Measurements from ENCODE around the gene LAMTOR2. TPM values are rescaled to one million over a fixed set of nuclear protein-coding genes. Genes with fewer than 3 reads are reported as not detected.

LAMTOR2 gene
- total RNA-seq, 4 donors from 2014 or later = 14.7 to 76.8 (median 41.1) TPM

DNA sequence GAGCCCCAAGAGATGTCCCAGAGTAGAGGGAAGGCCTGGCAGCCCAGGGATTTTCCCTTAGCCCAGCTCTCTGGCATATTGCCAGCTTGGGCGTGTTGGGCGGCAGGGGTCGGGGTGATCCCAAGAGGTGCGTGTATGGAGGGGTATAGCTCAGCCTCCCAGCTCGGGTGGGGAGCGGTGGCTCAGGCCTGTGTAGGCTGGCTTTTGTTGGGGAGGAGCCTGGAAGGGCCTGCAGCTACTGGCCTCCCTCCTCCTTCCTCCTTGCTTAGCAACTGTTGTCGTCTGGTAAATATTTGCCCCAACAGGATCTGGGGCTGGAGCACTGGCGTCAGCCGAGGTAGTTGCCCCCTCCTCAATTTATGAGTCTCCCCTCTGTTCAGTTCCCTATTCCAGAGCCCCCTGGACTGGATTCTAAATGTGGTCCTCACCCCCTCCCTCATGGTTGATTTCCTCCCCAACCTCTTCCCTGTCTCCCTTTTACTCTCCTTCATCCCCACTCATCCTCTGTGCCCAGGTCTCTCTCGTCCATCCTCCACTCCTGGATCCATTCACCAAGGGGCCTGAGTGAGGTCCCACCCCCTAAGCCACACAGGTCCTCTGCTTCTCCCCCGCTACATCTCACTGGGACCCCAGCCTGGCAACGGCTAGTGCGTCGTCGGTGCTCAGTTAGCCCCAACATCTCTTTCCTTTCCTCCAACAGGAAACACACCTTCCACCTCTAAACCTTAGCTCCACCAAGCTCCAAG is 49.7 kb downstream of the LAMTOR2 start:
- Histone ChIP-seq H3K27ac (peak overlapping the region; percentile 95 to 98 (median 97)), H3K36me3 (no peaks in the 10 kb centered on the region), H3K4me1 (peaks cover 45 to 74% of the 10 kb centered on the region in 2 donors), H3K9me3 (no peaks in the 10 kb centered on the region), H3K27me3 (no peaks in the 10 kb centered on the region), H3K4me3 (replicated peaks in 1 of 3) (no peak overlapping the region)
- peak; percentile 70 to 72 for DNase-seq
- WGBS, 2 donors = 24 to 29% methylated on average over 15 of the region's 15 CpGs
- intact Hi-C loops (cut with DNase I) = no loop called here
- TF ChIP-seq POLR2A (IDR thresholded peaks at IDR 0.05) = no peak
- TF ChIP-seq, protein P1, sequence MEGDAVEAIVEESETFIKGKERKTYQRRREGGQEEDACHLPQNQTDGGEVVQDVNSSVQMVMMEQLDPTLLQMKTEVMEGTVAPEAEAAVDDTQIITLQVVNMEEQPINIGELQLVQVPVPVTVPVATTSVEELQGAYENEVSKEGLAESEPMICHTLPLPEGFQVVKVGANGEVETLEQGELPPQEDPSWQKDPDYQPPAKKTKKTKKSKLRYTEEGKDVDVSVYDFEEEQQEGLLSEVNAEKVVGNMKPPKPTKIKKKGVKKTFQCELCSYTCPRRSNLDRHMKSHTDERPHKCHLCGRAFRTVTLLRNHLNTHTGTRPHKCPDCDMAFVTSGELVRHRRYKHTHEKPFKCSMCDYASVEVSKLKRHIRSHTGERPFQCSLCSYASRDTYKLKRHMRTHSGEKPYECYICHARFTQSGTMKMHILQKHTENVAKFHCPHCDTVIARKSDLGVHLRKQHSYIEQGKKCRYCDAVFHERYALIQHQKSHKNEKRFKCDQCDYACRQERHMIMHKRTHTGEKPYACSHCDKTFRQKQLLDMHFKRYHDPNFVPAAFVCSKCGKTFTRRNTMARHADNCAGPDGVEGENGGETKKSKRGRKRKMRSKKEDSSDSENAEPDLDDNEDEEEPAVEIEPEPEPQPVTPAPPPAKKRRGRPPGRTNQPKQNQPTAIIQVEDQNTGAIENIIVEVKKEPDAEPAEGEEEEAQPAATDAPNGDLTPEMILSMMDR (IDR thresholded peaks at IDR 0.05) = no peak

DNA sequence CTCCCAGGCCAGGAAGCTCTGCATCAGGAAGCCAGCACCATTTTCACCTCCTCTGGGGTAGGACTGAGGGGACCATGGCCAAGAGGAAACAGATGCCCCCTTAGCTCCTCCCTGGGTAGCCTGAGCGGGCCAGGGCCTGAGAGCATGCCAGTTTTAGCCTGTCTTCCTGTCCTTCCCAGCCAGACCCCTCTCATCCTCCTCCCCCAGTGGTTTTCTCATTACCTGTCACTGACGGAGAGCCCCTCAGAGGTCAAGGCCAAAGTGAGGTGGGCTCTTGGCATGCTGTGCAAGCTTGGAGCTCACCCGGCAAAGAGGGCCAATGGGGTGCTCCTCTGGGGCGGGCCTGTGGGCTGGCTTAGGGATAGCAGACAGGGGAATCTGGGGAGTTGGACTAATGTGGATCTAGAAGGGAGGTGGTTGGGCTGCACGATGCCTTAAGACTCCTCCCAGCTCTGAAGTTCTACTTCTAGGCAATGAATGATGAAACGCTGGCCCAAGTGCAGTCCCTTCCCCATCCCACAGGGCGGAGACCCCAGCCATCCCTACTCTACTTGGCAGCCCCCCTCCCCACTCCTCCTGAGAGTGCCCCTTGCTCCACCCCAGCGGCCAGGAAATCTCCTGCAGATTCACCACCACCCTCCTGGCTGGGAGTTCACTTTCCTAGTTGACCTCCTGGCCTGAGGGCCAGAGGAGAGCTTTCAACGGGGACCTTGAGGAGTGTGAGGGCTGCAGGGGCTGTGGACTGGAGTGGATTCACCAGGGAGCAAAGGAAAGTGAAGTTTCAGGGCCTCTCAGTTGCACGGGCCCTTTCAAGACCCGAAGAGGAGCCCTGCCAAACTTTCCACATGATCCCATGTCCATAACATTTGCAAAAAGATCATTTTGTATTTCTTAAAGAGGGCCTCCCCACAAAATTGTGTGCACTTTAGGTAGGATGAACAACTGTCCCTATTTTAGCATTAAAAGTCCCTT is 50.6 kb downstream of the LAMTOR2 start:
- H3K27ac ChIP-seq = peak overlapping the region; percentile 95 to 98 (median 97)
- no peaks in the 10 kb centered on the region for H3K36me3 ChIP-seq
- no peaks in the 10 kb centered on the region for H3K9me3 ChIP-seq
- no peaks in the 10 kb centered on the region for H3K27me3 ChIP-seq
- TF ChIP-seq, protein P1 (IDR thresholded peaks at IDR 0.05) = no peak
- TF ChIP-seq POLR2A (IDR thresholded peaks at IDR 0.05) = no peak
- DNase-seq = no peak
- peaks cover 45 to 70% of the 10 kb centered on the region in 2 donors for H3K4me1 ChIP-seq
- intact Hi-C loops (cut with DNase I) = no loop called here
- no peak overlapping the region for H3K4me3 ChIP-seq (replicated peaks in 1 of 3)
- WGBS, 2 donors = 46 to 51% methylated on average over 9 of the region's 11 CpGs

DNA sequence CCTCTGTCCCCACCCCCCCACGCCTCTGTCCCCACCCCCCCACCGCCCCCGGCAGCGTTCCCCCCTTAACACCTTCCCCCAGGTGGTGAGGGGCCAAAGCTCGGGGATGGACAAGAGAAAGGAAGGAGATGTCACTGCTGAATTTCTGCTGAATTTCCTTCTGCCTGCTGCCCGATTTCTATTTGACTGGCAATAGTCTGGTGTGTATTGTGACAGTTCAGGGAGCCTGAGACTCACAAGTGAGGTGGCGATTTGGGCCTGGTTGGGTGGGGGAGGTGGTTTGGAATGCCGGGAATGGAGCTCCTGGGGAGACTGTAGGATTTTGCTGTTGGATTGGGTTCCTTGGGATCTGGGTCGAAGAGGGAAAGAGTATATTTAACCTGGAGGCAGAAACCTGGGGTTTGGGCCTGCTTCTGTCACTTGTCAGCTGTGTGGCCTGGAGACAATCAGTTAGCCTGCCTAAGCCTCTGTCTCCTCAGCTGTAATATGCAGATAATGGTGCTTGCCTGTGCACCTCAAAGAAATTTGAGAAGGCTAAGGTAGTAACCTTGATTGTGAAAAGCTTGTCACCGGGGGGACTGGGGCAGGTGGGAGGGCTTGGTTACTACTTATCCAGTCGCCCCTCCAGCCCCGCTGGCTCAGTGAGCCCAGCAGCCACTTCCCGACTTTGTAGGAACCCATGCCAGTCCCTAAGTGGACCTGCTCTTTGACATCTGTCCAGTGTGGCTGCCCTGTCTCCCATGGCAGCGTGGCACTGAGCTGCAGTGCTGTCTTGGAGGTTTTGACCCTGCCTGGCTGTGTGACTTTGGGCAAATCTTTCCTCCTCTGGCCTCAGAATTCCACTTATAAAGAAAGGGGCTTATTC is 52.3 kb downstream of the LAMTOR2 start:
- H3K4me1 ChIP-seq = peaks cover 41 to 71% of the 10 kb centered on the region in 2 donors
- no peaks in the 10 kb centered on the region for H3K9me3 ChIP-seq
- intact Hi-C loops (cut with DNase I) = no loop called here
- 39 to 42% methylated on average over 9 of the region's 14 CpGs for WGBS, 2 donors
- peak overlapping the region; percentile 95 to 98 (median 97) for H3K27ac ChIP-seq
- H3K36me3 ChIP-seq = no peaks in the 10 kb centered on the region
- TF ChIP-seq POLR2A (IDR thresholded peaks at IDR 0.05) = no peak
- TF ChIP-seq, protein P1 (IDR thresholded peaks at IDR 0.05) = no peak
- DNase-seq = peak; percentile 44 to 51
- peak overlapping the region in 1 of 3 donors; percentile 25 for H3K4me3 ChIP-seq (replicated peaks in 1 of 3)
- no peaks in the 10 kb centered on the region for H3K27me3 ChIP-seq

DNA sequence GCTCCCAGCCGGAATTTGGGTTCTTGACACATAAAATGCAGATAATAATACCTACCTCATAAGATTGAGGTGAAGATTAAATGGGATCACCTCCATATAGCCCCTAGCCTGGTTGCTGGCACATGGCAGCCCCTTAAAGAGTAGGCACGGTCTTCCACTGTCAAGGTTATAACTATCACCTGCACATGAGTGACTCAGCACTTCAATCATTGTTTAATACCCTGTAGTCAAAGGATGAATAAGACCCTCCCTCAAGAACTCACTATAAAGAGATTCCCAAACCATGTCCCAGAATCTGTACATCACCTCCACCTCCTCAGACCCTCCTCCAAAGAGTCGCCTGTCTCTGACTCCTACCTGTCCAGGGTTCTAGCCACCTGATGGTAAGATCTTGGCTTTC is 53.5 kb downstream of the LAMTOR2 start:
- no peaks in the 10 kb centered on the region for H3K36me3 ChIP-seq
- intact Hi-C loops (cut with DNase I) = no loop called here
- TF ChIP-seq, protein P1 (IDR thresholded peaks at IDR 0.05) = no peak
- TF ChIP-seq POLR2A (IDR thresholded peaks at IDR 0.05) = no peak
- H3K27me3 ChIP-seq = no peaks in the 10 kb centered on the region
- no peak for DNase-seq
- H3K27ac ChIP-seq = peak overlapping the region in 2 of 3 donors; percentile 97 to 98
- no peak overlapping the region for H3K4me3 ChIP-seq (replicated peaks in 1 of 3)
- no peaks in the 10 kb centered on the region for H3K9me3 ChIP-seq
- 88 to 96% methylated on average over 3 of the region's 3 CpGs for WGBS, 2 donors
- H3K4me1 ChIP-seq = peaks cover 36 to 67% of the 10 kb centered on the region in 2 donors

Other genes starting within 250 kb of the LAMTOR2 start
- gene GON4L, start 197.6 kb upstream of the LAMTOR2 start, total RNA-seq = 10 to 100 TPM; 32.3 to 64.9 (median 43.6) TPM
- 1 to 10 TPM; 3.3 to 9.1 (median 3.6) TPM for gene SYT11, start 195.2 kb upstream of the LAMTOR2 start, total RNA-seq
- gene RIT1, start 143.4 kb upstream of the LAMTOR2 start, total RNA-seq = 10 to 100 TPM; 19.5 to 32.6 (median 27.4) TPM
- 100 to 1,000 TPM in 1 of 4 donors, 10 to 100 TPM in 3; 58.5 to 114 (median 60.6) TPM for gene KHDC4, start 120.4 kb upstream of the LAMTOR2 start, total RNA-seq
- gene RXFP4, start 113.1 kb upstream of the LAMTOR2 start, total RNA-seq = not detected
- 10 to 100 TPM; 47.4 to 80.1 (median 66.6) TPM for gene ARHGEF2, start 76.2 kb upstream of the LAMTOR2 start, total RNA-seq
- gene SSR2, start 33.8 kb upstream of the LAMTOR2 start, total RNA-seq = 100 to 1,000 TPM in 3 of 4 donors, 10 to 100 TPM in 1; 78.6 to 193 (median 130) TPM
- 10 to 100 TPM; 10.8 to 18.8 (median 16.9) TPM for gene UBQLN4, start 984 bp upstream of the LAMTOR2 start, total RNA-seq
- 10 to 100 TPM; 65.9 to 88.0 (median 74.1) TPM for gene RAB25, start 6.4 kb downstream of the LAMTOR2 start, total RNA-seq
- 1 to 10 TPM in 1 of 4 donors, under 1 TPM in 3; 0.17 to 1.8 (median 0.33) TPM for gene MEX3A, start 27.7 kb downstream of the LAMTOR2 start, total RNA-seq
- gene LMNA, start 59.9 kb downstream of the LAMTOR2 start, total RNA-seq = 100 to 1,000 TPM; 235 to 412 (median 327) TPM
- gene SEMA4A, start 98.8 kb downstream of the LAMTOR2 start, total RNA-seq = 10 to 100 TPM; 21.5 to 50.8 (median 37.5) TPM
- 10 to 100 TPM; 14.5 to 19.7 (median 17.7) TPM for gene SLC25A44, start 139.3 kb downstream of the LAMTOR2 start, total RNA-seq
- 100 to 1,000 TPM in 3 of 4 donors, 10 to 100 TPM in 1; 73.6 to 121 (median 107) TPM for gene PMF1, start 158.2 kb downstream of the LAMTOR2 start, total RNA-seq
- gene BGLAP, start 187.4 kb downstream of the LAMTOR2 start, total RNA-seq = 1 to 10 TPM in 3 of 4 donors, not detected in 1; 1.0 to 4.4 (median 1.3) TPM
- 1 to 10 TPM in 2 of 4 donors, under 1 TPM in 2; 0.63 to 2.3 (median 1.3) TPM for gene PAQR6, start 193.3 kb downstream of the LAMTOR2 start, total RNA-seq
- 10 to 100 TPM; 57.2 to 89.0 (median 76.1) TPM for gene SMG5, start 228.0 kb downstream of the LAMTOR2 start, total RNA-seq
- 1 to 10 TPM in 3 of 4 donors, under 1 TPM in 1; 0.96 to 2.2 (median 1.7) TPM for gene TMEM79, start 229.5 kb downstream of the LAMTOR2 start, total RNA-seq
- gene GLMP, start 240.9 kb downstream of the LAMTOR2 start, total RNA-seq = 10 to 100 TPM; 43.3 to 56.1 (median 49.8) TPM
- not detected for gene VHLL, start 244.5 kb downstream of the LAMTOR2 start, total RNA-seq

All from thyroid gland (tissue), 4 donors.